CD4-positive, alpha-beta memory T cell (primary cell): ENCODE data around the gene FAF1. TPM values are rescaled to one million over a fixed set of nuclear protein-coding genes. Genes with fewer than 3 reads are reported as not detected.

Experiments
- CTCF ChIA-PET: fragments of 350-600 bp; sonication (Branson Sonifier 250); formaldehyde crosslinking; loops from one replicate; lab custom pipeline; 2021; ENCODE audit warnings: inconsistent platforms; ENCODE audit not compliant: partially characterized antibody; lab: Charles Lee
- POLR2A ChIA-PET: fragments of 350-600 bp; sonication (Branson Sonifier 250); formaldehyde crosslinking; loops from one replicate; lab custom pipeline; 2021; ENCODE audit not compliant: partially characterized antibody; lab: Charles Lee
- DNase-seq, 5 donors: peaks; one replicate each; pipeline versions ENCODE4 v3.0.0 to v3.0.0-alpha.2; 2020 to 2022; ENCODE audit warnings: mixed read lengths in 1 of 5
- H3K27ac ChIP-seq: one replicate; pipeline ENCODE4 v1.7.0; 2013; ENCODE audit warnings: low read depth, low read length
- H3K27me3 ChIP-seq: 2 replicates; pipeline ENCODE4 v1.7.0; 2013; ENCODE audit warnings: mild to moderate bottlenecking, low read length, moderate library complexity; ENCODE audit not compliant: insufficient read depth
- H3K36me3 ChIP-seq: 2 replicates; pipeline ENCODE4 v1.7.0; 2013; ENCODE audit warnings: mild to moderate bottlenecking, low read length, moderate library complexity; ENCODE audit not compliant: insufficient read depth
- H3K4me1 ChIP-seq: 2 replicates; pipeline ENCODE4 v1.7.0; 2013; ENCODE audit warnings: mild to moderate bottlenecking, low read length, moderate library complexity; ENCODE audit not compliant: insufficient read depth
- H3K4me3 ChIP-seq, 2 donors: one replicate each; pipeline ENCODE4 v1.7.0; 2013; ENCODE audit warnings: low read length in 2 of 2, mild to moderate bottlenecking in 1 of 2
- H3K9me3 ChIP-seq, 2 donors: one replicate each; pipeline ENCODE4 v1.7.0; 2013; ENCODE audit warnings: low read length in 2 of 2, control low read depth in 1 of 2; ENCODE audit not compliant: control insufficient read depth in 1 of 2
- H3K27ac Mint-ChIP-seq, 7 donors: one replicate each; pipeline ENCODE4 v1.8.0; 2020 to 2021; ENCODE audit warnings: mixed read lengths in 7 of 7, mild to moderate bottlenecking in 6 of 7, inconsistent platforms in 3 of 7, moderate library complexity in 3 of 7
- H3K27me3 Mint-ChIP-seq, 2 donors: one replicate each; pipeline ENCODE4 v1.8.0; 2020 to 2021; ENCODE audit warnings: mixed read lengths in 2 of 2
- H3K36me3 Mint-ChIP-seq, 2 donors: one replicate each; pipeline ENCODE4 v1.8.0; 2020 to 2021; ENCODE audit warnings: mixed read lengths in 2 of 2, inconsistent platforms in 1 of 2, mild to moderate bottlenecking in 1 of 2
- H3K4me1 Mint-ChIP-seq, 4 donors: one replicate each; pipeline ENCODE4 v1.8.0; 2020 to 2021; ENCODE audit warnings: mixed read lengths in 4 of 4, mild to moderate bottlenecking in 1 of 4
- H3K4me3 Mint-ChIP-seq, 8 donors: one replicate each; pipeline ENCODE4 v1.8.0; 2020 to 2021; ENCODE audit warnings: mixed read lengths in 8 of 8, mild to moderate bottlenecking in 7 of 8, moderate library complexity in 6 of 8, inconsistent platforms in 3 of 8
- H3K9me3 Mint-ChIP-seq, 8 donors: one replicate each; pipeline ENCODE4 v1.8.0; 2020 to 2021; ENCODE audit warnings: mixed read lengths in 8 of 8, mild to moderate bottlenecking in 5 of 8, inconsistent platforms in 3 of 8, moderate library complexity in 1 of 8
- intact Hi-C: fragments of 100-400 bp; cut with micrococcal nuclease; formaldehyde crosslinking; loops from one replicate; pipeline ENCODE4 v1.15.1; 2023
- polyA plus RNA-seq, 2 donors: library from polyadenylated mRNA; unstranded; fragments of 300-500 nt; fragmentation: Illumina TruSeq; gene quantifications; one replicate each; pipeline ENCODE4 v1.2.3, GENCODE V29; 2021
- total RNA-seq, 2 experiments: library from RNA; stranded (reverse); gene quantifications; one replicate each; pipeline ENCODE4 v1.2.3, GENCODE V29; 2021

FAF1 gene
- total and polyA plus RNA-seq, 4 experiments from 2014 or later: 36.0 to 60.2 (median 53.9) TPM

GRCh38 chr1:50490640-50491039 lies 469.4 kb downstream of the FAF1 start:
- H3K4me3 Mint-ChIP-seq: peak overlapping the region in 1 of 8 donors; percentile 2
- H3K36me3 Mint-ChIP-seq: peaks cover 61 to 66% of the 10 kb centered on the region in 2 donors

DNA sequence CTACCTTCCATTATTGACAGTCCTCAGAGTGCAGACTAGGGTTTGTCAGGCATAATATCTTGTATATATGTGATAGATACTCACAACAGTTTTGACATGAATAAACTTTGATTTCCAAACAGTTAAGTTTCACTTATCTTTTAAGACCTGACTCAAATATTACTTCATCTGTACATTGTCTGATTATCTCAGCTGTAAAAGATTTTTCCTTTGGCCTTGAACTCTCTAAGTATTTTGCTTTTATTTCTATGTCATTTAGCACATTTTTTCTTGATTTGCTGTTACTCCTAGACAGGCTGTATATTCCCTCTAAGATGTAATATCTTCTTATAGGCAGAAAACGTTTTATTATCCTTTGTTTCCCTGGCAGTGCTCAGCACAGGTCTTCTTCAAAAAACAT lies 471.2 kb downstream of the FAF1 start:
- no peak overlapping the region for H3K27ac Mint-ChIP-seq
- H3K27me3 Mint-ChIP-seq: no peaks in the 10 kb centered on the region
- H3K36me3 Mint-ChIP-seq: peaks cover 56 to 69% of the 10 kb centered on the region in 2 donors
- no peak for DNase-seq
- Histone ChIP-seq H3K9me3 (no peaks in the 10 kb centered on the region), H3K4me1 (no peaks in the 10 kb centered on the region), H3K4me3 (no peak overlapping the region), H3K36me3 (no peaks in the 10 kb centered on the region), H3K27me3 (no peaks in the 10 kb centered on the region), H3K27ac (no peak overlapping the region)
- intact Hi-C loops: no loop called here
- H3K9me3 Mint-ChIP-seq: peaks cover 0 to 2% (median 0%) of the 10 kb centered on the region in 8 donors
- POLR2A ChIA-PET: no interaction called here
- no peak overlapping the region for H3K4me3 Mint-ChIP-seq
- CTCF ChIA-PET: no interaction called here
- H3K4me1 Mint-ChIP-seq: peaks cover 0 to 7% (median 2%) of the 10 kb centered on the region in 4 donors

More at GRCh38 chr1:50490640-50491039, 469.4 kb downstream of the FAF1 start:
- H3K4me1 Mint-ChIP-seq: peaks cover 0 to 7% (median 2%) of the 10 kb centered on the region in 4 donors
- Histone ChIP-seq H3K4me3 (no peak overlapping the region), H3K4me1 (no peaks in the 10 kb centered on the region), H3K9me3 (no peaks in the 10 kb centered on the region), H3K27me3 (no peaks in the 10 kb centered on the region), H3K36me3 (no peaks in the 10 kb centered on the region), H3K27ac (no peak overlapping the region)
- H3K27ac Mint-ChIP-seq: peak overlapping the region in 1 of 7 donors; percentile 30
- ChIA-PET POLR2A (no interaction called here), CTCF (no interaction called here)
- intact Hi-C loops: no loop called here
- H3K27me3 Mint-ChIP-seq: no peaks in the 10 kb centered on the region
- peaks cover 0 to 2% (median 0%) of the 10 kb centered on the region in 8 donors for H3K9me3 Mint-ChIP-seq
- no peak for DNase-seq

- H3K36me3 ChIP-seq: no peaks in the 10 kb centered on the region
- H3K36me3 Mint-ChIP-seq: peaks cover 56 to 74% of the 10 kb centered on the region in 2 donors
- H3K4me1 Mint-ChIP-seq: peaks cover 0 to 7% (median 2%) of the 10 kb centered on the region in 4 donors
- peaks cover 0 to 2% (median 0%) of the 10 kb centered on the region in 8 donors for H3K9me3 Mint-ChIP-seq
- POLR2A ChIA-PET: no interaction called here
- H3K4me3 Mint-ChIP-seq: no peak overlapping the region
- no peak overlapping the region for H3K27ac Mint-ChIP-seq
- no peaks in the 10 kb centered on the region for H3K9me3 ChIP-seq
- H3K27ac ChIP-seq: no peak overlapping the region
- intact Hi-C loops: no loop called here
- DNase-seq: no peak
- CTCF ChIA-PET: no interaction called here
- no peaks in the 10 kb centered on the region for H3K4me1 ChIP-seq
- H3K27me3 Mint-ChIP-seq: no peaks in the 10 kb centered on the region
- H3K27me3 ChIP-seq: no peaks in the 10 kb centered on the region
- H3K4me3 ChIP-seq: no peak overlapping the region
Observed at GRCh38 chr1:50488356-50488755, 471.7 kb downstream of the FAF1 start.

DNA sequence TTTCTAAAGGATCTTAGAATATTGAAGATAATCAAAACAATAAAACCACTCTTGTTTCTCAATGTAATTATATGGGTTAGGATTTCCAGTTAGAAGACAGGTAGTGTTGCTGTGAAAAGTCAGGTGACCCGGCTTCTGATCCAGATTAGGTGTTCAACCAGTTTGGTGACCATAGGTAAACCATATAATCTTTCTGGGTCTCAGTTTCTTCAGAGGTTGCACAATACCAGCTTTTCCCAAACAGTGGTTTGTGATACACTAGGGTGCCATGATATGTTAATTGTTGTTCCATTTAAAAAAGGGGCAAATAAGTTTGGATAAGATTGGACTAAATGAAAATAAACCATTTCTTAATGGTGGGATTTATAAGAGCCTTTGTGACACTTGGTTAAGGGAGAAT lies 472.3 kb downstream of the FAF1 start:
- intact Hi-C loops: no loop called here
- Histone ChIP-seq H3K27ac (no peak overlapping the region), H3K4me3 (no peak overlapping the region), H3K36me3 (no peaks in the 10 kb centered on the region), H3K9me3 (no peaks in the 10 kb centered on the region), H3K4me1 (no peaks in the 10 kb centered on the region), H3K27me3 (no peaks in the 10 kb centered on the region)
- no peak for DNase-seq
- ChIA-PET CTCF (no interaction called here), POLR2A (no interaction called here)
- Mint-ChIP-seq H3K4me1 (peaks cover 0 to 7% (median 2%) of the 10 kb centered on the region in 4 donors), H3K27me3 (no peaks in the 10 kb centered on the region), H3K4me3 (no peak overlapping the region), H3K36me3 (peaks cover 56 to 77% of the 10 kb centered on the region in 2 donors), H3K9me3 (peaks cover 0 to 2% (median 0%) of the 10 kb centered on the region in 8 donors), H3K27ac (peak overlapping the region in 1 of 7 donors; percentile 3)

DNA sequence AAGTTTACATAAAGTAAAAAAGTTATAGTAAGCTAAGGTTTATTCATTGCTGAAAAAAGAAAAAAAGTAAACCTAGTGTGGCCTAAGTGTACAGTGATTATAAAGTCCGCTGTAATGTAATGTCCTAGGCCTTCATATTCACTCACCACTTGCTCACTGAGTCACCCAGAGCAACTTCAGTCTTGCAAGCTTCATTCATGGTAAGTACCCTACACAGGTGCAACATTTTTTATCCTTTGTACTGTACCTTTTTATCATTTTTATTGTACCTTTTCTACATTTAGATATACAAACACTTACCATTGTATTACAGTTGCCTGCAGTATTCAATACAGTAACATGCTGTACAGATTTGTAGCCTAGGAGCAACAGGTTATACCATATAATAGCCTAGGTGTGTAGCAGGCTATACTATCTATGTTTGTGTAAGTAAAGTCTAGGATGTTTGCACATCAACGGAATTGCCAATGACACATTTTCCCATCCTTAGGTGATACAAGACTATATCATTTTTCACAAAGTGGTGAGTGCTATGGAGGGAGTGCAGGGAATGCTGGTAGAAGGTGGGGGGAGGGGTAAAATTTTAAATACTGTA lies 478.8 kb downstream of the FAF1 start:
- intact Hi-C loops: no loop called here
- H3K27me3 ChIP-seq: no peaks in the 10 kb centered on the region
- H3K4me1 ChIP-seq: no peaks in the 10 kb centered on the region
- ChIA-PET POLR2A (no interaction called here), CTCF (no interaction called here)
- H3K36me3 ChIP-seq: peaks cover 4% of the 10 kb centered on the region
- no peaks in the 10 kb centered on the region for H3K9me3 ChIP-seq
- Mint-ChIP-seq H3K36me3 (peaks cover 14 to 31% of the 10 kb centered on the region in 2 donors), H3K27me3 (no peaks in the 10 kb centered on the region), H3K4me3 (no peak overlapping the region), H3K4me1 (peaks cover 0 to under 1% (median 0%) of the 10 kb centered on the region in 4 donors), H3K27ac (no peak overlapping the region), H3K9me3 (no peaks in the 10 kb centered on the region)
- no peak for DNase-seq
- no peak overlapping the region for H3K4me3 ChIP-seq
- H3K27ac ChIP-seq: no peak overlapping the region

DNA sequence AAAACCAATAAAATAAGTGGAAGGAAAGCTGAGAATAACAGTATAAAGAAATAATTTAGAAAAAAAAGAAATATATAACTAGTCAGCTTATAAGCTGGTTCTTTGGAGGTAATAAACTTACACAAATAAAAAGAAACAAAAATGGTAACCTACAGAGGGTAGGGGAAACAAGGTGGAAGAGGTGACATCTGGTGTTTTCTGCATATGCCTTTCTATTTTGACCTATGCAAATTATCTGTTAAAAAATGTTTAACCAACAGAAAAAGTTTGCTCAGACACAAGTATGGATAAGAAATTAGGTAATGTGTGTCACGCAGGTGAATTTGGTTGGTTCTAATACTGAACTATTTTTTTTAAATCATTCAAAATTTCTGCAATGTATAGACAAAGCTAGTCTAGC lies 483.3 kb downstream of the FAF1 start:
- no peak for DNase-seq
- H3K4me3 Mint-ChIP-seq: no peak overlapping the region
- Histone ChIP-seq H3K9me3 (no peaks in the 10 kb centered on the region), H3K27ac (no peak overlapping the region), H3K36me3 (peaks cover 13% of the 10 kb centered on the region), H3K4me3 (no peak overlapping the region), H3K4me1 (no peaks in the 10 kb centered on the region), H3K27me3 (no peaks in the 10 kb centered on the region)
- peaks cover 31 to 37% of the 10 kb centered on the region in 2 donors for H3K36me3 Mint-ChIP-seq
- H3K9me3 Mint-ChIP-seq: no peaks in the 10 kb centered on the region
- no peak overlapping the region for H3K27ac Mint-ChIP-seq
- no peaks in the 10 kb centered on the region for H3K4me1 Mint-ChIP-seq
- no peaks in the 10 kb centered on the region for H3K27me3 Mint-ChIP-seq
- ChIA-PET CTCF (no interaction called here), POLR2A (no interaction called here)
- intact Hi-C loops: no loop called here

GRCh38 chr1:50474859-50475809 lies 484.9 kb downstream of the FAF1 start:
- POLR2A ChIA-PET: no interaction called here
- no peak for DNase-seq
- Histone ChIP-seq H3K27me3 (no peaks in the 10 kb centered on the region), H3K4me1 (no peaks in the 10 kb centered on the region), H3K9me3 (no peaks in the 10 kb centered on the region), H3K36me3 (peaks cover 9% of the 10 kb centered on the region), H3K27ac (no peak overlapping the region), H3K4me3 (no peak overlapping the region)
- Mint-ChIP-seq H3K4me1 (no peaks in the 10 kb centered on the region), H3K4me3 (no peak overlapping the region), H3K9me3 (no peaks in the 10 kb centered on the region), H3K27me3 (no peaks in the 10 kb centered on the region), H3K36me3 (peaks cover 42 to 45% of the 10 kb centered on the region in 2 donors), H3K27ac (no peak overlapping the region)
- intact Hi-C loops: no loop called here
- CTCF ChIA-PET: no interaction called here
